HG03135 (cell line): ENCODE results near the gene BCL6.

Source experiments
- ATAC-seq: cut with Tn5 transposase; IDR thresholded peaks from one replicate; pipeline ENCODE4 v1.9.1; 2021; ENCODE audit warnings: mild to moderate bottlenecking, moderate library complexity; ENCODE audit not compliant: unreplicated experiment

Gene BCL6

DNA sequence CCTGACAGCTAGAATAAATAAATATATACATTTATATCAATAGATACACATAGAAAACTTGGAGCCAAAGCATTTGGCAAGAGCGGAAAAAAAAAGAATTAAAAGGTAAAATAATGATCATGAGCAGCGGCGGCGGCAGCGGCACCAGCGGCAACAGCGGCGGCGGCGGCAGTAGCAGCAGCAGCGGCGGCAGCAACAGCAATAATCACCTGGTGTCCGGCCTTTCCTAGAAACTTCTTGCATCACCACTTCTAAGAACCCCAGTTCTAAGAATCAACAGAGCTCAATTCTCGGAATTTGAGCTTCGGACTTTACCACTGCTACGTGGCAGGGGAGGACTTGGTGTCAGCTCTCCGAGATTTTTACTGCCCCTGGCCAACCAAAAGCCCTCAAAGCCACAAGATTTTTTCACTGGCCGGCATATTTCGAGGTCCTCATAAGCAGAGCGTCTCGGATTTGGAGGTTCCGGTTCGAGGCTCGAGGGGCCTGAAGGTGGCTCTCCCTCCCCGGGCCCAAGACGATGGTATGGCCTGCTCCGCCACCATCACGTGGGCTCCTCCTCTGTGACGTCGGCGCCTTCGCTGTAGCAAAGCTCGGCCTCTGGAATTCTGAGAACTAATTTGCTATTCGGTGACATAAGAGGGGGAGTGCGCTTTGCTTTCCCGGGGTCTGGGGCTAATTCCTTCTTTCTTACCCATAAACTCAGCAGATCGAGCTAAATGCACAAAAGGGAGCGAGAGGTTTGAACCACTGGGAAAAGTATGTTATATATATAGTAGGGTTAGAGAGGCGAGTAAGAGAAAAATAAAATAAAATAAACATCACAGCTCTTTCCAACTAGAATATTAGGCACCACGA is at the start of gene BCL6:
Gene BCL6, minus strand, starts transcription at position 268 of the 858 bp plus-strand sequence. CDS start 11,775 bp downstream, outside the sequence.
- peak; percentile 65 for ATAC-seq

DNA sequence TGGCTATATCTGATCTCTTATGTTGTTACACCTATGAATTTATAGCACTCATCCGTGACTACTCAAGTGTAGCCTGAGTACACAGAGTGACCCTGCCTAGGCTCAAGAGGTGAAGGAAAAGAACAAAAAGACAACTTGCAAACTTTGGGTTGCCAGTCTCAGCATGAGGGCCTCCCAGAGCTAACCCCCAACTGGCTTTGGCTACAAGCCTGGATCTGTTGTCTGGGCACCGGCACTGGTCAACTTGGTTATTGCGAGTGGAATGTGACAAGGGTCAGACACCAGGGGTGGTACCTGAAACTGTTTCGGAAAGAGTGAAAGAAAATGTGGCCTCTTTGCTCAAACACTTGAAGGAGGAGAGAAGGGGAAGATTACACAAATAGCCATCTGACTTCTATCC is 49.5 kb upstream of the BCL6 start:
- no peak for ATAC-seq

DNA sequence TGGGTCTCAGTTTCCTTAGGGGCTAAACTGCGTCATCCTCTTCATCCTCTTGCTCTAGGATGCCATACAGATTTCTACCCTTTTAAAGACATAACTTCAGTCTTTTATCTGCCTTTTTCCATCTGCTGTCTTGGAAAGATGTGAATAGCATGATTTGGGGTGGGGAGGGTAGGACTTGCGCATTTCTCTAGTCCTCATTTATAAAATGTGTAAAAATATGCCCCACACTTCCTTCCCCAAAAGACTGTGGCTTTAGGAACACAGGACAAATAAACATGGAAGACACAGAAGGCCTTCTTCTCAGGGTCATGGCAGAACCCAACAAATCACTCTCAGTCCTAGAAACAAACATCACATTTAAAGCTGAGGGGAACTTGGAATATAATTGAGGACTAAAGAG is 48.4 kb upstream of the BCL6 start:
- ATAC-seq: no peak

DNA sequence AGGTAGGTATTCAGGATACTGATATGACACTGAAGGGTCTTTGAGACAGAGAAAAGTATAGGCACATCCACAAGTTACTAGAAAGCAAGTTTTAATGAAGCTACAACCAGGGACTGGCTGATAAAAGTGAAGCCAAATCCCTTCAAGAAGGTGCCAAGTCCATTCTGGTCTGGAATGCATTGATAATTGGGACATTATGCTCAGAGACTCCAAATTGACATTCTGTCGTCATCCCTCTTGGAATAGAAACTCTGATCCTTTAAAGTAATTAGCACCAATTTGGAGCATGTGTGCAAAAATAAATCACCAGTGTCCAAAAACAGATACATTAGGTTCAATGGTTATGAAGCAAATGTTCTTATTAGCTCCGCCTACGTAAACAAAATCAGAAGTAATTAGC is 47.3 kb upstream of the BCL6 start:
- no peak for ATAC-seq

DNA sequence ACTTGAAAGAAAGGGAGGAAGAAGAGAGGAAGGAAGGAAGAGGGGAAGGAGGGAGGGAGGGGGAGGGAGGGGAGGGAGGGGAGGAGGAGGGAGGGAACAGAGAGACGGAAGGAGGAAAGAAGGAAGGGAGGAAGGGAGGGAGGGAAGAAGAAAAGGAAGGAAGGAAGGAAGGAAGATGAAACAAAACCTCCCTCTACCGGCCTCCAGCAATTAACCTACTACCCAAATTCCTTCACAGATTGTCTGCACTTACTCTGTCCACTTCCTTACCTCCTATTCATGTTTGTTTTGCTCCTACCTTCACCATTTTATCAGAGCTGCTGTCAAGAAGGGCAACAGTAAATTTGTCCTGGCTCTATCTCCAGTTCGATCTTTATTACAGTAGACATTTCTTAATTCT is 44.6 kb upstream of the BCL6 start:
- no peak for ATAC-seq

DNA sequence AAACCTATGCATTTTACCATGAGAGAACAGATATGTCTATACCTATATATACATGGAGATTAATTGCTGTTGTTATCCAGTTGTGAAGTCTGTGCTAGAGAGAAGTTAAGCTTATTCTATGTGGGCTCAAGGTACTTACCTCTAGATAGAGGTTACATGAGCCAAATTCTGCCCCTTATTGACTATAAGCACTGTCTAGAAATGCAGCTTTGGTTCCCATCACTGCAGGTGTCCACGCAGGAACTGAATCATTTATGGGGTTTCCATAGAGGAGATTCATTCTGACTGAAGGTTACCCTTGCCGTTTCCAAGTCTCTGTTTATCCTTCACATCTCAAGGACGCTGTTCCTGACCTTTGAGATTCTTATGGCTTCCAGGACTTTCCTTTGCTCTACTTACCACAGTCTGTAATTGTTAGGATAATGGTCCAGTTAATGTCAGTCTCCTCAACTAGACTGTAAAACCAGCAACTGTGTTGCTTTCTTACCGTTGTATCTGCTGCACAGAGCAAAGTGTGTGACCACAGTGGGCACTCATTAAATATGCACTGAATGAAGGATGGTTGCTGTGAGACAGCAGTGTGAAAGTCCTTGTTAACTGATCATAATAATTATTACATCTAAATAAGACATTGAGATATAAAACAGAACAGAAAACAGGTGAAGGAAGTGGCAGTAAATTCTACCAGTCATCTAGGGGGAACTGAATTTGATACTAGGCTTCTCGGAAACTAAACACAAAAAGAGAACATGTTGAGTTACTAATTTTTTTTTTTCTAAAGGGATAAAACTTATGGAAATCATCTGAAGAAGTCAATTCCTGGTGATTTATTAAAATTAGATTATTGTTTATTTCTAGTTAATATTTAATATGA is 44.0 kb upstream of the BCL6 start:
- ATAC-seq: no peak

DNA sequence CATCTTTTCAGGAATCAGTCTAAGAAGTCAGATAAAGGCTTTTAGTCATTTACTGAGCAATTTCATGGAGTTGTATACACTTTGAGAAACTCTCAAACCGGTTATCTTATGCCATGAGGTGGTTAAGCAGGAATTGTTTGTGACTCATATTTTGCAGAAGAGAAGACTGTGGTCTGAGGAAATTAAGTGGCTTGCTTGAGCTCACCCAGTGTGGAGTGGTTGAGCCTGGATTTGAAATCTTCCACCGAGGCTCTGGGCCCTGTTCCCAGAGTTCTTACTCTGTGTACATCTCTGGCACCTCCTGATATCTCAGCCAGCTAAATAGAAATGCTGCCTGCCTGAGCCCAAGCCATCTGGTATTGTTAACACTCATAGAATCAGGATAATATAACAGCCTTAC is 37.8 kb upstream of the BCL6 start:
- ATAC-seq: no peak

DNA sequence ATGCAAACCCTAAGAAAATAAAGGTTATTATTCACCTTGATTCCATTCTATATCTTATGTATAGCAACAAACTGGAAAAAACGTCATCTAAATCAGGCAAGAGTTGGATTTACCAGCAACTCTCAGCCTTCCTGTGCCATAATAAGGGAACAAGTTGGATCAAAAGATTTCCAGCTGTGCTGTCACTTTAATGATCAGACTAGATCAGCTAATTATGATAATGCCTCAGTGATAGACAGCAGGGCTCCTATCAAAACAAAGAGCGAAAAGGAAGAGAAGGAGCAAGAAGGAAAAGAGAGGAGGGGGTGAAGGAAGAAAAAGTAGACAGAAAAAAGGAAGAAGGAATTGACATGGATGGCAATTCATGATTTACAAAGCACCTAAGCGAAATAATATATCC is 36.7 kb upstream of the BCL6 start:
- ATAC-seq: no peak

DNA sequence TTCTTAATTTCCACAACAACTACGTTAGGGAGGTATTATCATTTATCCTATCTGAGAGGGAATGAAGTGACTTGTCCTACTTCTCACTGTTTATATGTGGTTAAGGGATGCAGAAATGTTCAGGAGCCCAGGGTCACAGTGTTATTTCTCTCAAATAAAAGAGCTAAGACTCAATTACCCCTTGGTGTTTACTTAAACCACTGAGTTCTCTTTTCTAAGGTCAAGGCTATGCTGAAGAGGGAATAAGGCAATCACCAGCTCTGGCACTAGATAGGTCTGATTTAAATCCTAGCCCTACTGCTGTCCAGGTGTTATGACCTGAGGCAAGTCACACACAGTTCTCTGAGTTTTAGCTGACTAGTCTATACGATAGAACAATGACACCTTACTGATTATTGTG is 35.7 kb upstream of the BCL6 start:
- ATAC-seq: no peak

DNA sequence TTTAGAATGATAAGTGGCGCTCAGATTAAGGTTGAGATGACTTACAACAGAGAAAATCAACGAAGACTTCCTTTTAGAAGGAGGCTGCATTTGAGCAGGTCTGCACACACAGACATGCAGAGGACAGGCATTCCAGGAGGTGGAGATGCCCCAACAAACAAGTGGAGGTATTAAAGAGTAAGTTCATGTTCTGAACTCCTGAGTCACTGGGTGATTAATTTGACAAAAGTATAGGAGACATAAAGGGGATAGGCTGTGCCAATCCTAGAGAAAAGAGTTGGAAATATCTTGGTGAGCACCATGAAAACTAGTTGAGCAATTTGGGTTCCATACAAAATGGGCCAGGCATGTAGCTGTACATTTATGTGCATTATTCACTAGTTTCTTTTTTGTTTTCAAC is 33.5 kb upstream of the BCL6 start:
- ATAC-seq: no peak

DNA sequence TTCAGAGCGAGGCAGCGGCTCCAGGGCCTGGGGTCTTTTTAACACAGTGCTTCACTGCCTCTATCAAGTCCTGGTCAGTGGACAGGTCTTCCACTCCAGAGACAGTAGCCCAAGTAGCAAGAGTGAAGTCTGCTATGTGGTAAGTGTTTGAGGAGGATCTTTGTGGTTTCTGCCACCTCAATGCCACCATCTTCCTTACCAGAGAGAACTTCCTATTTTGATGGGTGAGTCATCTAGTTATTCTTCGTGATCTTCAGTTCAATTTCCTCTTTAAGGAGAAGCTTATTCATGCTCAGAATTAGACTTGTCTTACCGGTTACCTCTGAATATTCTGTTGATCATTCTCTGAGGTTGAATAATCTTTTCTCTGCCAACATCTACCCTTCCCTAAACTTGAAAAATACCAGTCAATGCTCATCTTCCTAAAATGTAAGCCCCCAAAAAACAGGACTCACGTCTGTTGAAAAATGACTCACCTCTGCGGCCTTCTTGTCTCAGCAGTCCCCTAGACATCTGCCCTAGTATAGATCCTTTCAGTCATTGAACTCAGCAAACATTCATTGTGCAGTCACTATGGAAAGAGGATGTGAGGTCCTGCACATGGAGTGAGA is 32.2 kb upstream of the BCL6 start:
- ATAC-seq: no peak

DNA sequence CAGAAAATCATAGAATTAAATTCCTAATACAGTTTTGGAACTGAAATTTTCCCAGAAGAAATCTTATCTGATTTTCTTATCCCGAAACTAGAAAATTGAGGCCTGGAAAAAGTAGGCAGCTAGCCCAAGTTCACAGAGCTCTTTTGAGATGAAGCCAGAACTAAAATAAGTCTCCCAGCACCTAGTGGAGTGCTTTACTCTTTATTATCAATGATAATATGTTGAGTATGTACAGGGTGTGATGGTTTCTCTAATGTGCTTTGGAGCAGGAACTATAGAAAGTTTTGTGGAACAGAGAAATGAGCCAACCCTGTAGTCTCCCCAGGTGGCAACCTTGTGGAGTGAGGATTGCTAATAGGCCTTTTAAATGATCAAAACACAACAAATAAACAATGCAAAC is 30.3 kb upstream of the BCL6 start:
- ATAC-seq: no peak

DNA sequence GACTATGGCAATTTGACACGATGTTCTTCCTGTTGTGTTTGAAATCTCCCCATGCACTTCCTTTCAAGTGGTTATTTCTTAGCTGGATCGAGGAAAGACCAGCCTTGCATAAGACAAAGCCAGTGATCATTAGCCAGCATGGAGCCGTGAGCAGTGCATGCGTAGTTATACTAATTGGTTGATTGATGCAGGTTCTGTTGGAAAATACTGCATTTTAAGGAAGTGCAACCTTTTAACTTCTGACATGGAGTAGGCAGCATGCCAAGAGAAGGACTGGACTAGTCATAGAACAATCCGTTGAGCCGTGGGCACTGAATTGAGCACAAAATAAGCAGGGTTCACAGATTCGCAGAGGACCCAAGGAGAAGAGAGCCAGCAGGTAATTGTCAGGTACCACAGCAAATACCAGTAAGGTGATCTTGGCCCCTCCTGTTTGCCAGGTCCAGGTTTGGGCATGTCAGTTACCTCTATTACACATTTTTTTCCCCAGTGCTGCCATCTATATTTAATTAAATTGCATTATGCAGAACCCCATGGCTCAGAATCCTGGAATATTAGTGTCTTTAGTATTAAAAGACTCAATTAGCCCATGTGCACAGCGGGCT is 29.0 kb upstream of the BCL6 start:
- ATAC-seq: no peak

DNA sequence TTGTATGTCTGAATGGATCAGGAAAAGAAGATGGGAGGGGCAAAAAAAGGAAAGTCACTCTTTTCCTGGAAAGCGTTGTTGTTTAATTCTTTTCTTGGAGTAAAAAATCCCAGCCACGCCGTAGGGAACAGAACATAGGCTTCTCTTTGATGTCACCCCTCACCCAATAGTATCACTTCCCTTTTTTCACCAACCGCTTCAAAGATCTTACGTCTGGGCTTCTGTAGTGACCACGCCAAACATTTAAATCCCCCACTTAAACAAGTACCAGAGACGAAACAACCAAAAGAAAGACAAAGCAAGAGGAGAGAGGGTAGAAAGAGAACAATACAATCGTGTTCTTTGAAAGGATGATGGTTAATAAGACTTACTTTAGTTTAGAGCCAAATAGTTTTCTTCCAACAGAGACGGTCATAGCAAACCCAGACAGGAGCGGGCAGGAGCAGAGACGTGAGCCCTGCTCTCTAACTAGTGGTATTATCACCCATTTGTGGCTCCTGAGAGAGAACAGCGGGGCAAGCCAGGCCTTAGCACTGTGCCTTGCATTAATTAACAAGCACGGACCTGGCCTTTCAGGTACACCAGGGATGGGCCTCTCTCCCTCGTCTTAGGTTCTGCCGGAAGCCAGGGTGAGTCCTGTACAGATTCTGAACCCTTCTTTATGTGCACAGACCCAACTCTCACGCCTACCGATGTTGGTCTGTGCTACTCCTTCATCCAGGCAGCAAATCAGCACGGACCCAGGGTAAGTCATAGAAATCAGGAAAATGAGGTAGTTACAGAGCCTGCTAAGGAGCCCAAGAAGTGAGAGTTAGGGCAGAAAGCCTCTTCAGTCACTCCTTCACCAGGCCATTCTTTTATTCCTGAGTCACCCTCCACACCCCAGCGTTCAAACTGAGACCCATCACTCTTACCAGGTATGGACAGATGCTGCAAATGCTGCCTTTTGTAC is 28.2 kb upstream of the BCL6 start:
- ATAC-seq: peak; percentile 67

DNA sequence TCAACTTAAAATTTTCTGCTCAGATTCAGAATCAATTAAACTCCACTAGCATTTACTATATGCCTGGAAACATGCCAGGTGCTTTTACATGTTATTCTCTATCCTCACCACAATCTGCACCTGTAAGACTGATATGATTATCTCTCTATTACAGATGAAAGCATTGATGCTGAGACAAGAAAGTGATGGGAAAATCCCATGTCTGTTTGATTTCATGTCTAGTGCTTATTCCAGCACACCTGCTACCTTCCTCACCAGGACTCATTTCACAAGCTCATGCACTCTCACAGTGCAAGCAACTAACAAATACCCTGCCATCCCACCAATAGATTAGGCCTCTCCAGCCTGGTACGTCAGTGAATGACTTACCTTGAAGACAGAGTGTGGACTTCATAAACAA is 25.0 kb upstream of the BCL6 start:
- ATAC-seq: peak; percentile 55

DNA sequence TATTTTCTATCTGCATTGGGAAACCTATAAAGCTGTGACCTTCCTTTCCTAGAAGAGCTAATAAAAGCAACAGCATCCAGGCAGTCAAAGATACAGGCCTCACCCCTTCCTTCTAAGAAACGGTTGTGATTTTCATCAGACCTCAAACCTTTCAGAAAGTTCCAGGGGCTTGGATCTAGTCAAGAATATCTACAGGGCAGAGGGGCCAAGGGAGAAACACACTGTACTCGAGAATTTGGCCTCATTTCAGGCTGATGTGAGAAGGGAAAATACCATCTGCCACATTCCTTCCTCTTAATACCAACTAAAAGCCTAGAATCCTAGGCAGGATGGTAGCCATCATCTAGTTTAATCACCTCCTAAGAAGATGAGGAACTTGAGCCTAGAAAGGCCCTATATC is 24.5 kb upstream of the BCL6 start:
- no peak for ATAC-seq

DNA sequence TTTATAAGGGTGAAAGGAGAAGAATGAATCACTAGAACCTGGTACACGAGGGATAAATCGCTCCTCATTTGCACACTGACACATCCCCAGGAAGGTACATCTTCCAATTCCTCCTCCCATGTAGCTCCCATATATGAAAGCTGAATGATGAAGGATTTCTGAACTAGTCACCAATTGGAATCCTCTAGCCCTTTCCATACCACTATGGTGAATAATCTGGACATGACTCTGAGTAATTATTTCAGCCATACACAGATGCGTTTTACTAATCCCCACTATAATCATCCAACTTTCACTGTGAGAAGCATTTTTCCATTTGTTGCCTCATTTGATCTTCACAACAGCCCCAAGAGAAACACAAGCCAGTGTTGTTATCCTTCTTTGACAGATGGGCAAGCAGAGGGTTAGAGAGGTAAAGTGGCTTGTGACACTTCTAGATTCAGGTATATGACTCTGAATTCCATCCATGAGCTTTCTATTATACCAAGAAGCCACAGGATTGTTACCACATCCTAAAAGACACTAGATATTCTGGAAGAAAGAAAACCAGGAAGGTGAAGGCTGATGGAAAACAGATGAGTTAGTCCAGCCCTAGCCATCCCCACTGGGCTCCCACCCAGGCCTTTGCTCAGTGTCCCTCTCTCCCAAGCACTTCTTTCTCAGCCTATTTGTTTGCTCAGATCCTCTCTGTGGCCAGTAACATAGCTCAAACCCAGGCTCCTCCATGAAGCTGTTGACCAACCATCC is 22.2 kb upstream of the BCL6 start:
- no peak for ATAC-seq

DNA sequence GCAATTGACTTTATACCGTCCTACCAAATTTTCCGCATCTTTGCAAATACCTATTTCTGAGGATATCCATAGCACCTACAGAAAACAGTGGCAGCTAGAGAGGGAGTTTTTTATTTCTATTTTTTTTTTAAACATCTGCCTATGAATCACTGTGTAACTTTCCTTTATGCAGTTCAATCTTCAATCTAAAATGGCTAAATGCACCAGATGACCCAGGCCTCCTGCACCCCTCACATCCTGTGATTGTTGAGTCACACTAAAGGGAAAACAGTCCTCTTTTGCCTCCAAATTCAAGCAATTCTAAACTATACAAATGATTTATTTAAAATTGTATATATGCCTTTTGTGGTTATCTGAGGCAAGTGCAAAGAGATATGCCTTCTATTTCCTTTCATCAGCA is 20.1 kb upstream of the BCL6 start:
- no peak for ATAC-seq

DNA sequence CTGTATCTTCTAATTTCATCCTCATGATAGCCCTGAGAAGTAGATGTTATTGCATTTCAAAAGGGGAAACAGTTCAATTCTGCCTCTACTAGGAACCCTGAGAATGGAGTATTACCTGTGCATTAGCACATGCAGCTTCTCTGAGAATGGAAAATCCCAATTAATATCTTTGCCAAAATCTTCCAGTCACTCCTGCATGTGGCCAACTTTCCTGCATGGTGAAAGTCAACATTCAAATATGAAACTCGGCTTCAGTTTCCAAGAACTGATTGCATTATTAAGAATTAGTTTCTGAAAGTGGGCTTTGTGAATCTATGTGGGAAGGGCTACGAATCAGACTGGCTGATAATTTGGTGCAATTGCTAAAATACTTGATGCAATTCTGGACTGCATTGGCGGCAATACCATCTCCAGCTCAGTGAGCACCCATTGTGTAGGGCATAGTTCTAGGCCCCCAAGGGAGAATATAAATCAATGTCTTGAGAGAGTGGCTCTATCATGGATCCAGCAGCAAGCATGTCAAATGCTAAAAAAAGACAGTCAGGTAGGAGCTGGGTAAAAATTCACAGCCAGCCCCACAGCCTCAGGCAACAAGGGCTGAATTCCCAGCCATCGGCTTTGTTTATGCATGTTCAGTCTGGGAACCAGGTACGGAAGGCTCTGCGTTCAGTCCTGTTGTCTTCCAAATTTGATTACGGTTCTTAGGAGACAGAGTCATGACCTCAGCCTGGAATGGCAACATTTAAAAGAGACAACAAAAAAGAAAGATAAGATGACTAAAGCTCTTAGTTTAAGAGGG is 18.8 kb upstream of the BCL6 start:
- ATAC-seq: no peak
